ENCODE data around the gene IFNAR2. TPM values are rescaled to one million over a fixed set of nuclear protein-coding genes. Genes with fewer than 3 reads are reported as not detected.
"Not testable (repeated sequence)": the region's sequence is repeated elsewhere in the genome, so short reads cannot be mapped to it uniquely, and the experiment has no call there.

The IFNAR2 gene
- total and polyA plus RNA-seq, 4 donors, result 16.8 to 45.1 (median 28.1) TPM

- intact Hi-C loops (cut with DNase I), result no loop called here
- Histone ChIP-seq H3K36me3 (ENCODE audit: control insufficient read depth in 1 of 2, insufficient read depth in 2 of 2, low read length in 1 of 2) (peaks cover 0 to 9% of the 10 kb centered on the region in 2 donors), H3K27ac (ENCODE audit: low read depth in 1 of 2, low read length in 2 of 2) (no peak overlapping the region), H3K4me3 (ENCODE audit: low read length in 2 of 2) (no peak overlapping the region), H3K27me3 (ENCODE audit: control insufficient read depth in 1 of 2, insufficient read depth in 2 of 2, low read length in 1 of 2) (no peaks in the 10 kb centered on the region), H3K4me1 (ENCODE audit: control insufficient read depth in 1 of 2, insufficient read depth in 2 of 2, low read length in 2 of 2) (no peaks in the 10 kb centered on the region), H3K9me3 (ENCODE audit: control insufficient read depth, low read length) (peaks cover under 1% of the 10 kb centered on the region)
- 84% methylated on average over 6 of the region's 6 CpGs for WGBS, 2 donors
- DNase-seq, result no peak
- no peak for ATAC-seq (ENCODE audit: low FRiP score)
These were observed 14.5 kb downstream of the IFNAR2 start for GRCh38 chr21:33244082-33244778.

GRCh38 chr21:33244779-33245105 lies 15.0 kb downstream of the IFNAR2 start:
- Histone ChIP-seq H3K27me3 (ENCODE audit: control insufficient read depth in 1 of 2, insufficient read depth in 2 of 2, low read length in 1 of 2) (no peaks in the 10 kb centered on the region), H3K9me3 (ENCODE audit: control insufficient read depth, low read length) (no peaks in the 10 kb centered on the region), H3K27ac (ENCODE audit: low read depth in 1 of 2, low read length in 2 of 2) (no peak overlapping the region), H3K4me3 (ENCODE audit: low read length in 2 of 2) (no peak overlapping the region), H3K36me3 (ENCODE audit: control insufficient read depth in 1 of 2, insufficient read depth in 2 of 2, low read length in 1 of 2) (peaks cover 0 to 11% of the 10 kb centered on the region in 2 donors), H3K4me1 (ENCODE audit: control insufficient read depth in 1 of 2, insufficient read depth in 2 of 2, low read length in 2 of 2) (no peaks in the 10 kb centered on the region)
- ATAC-seq (ENCODE audit: low FRiP score) (no peak), DNase-seq (no peak)
- intact Hi-C loops (cut with DNase I), result no loop called here
- WGBS, 2 donors, result 93 to 94% methylated on average over 2 of the region's 2 CpGs

DNA sequence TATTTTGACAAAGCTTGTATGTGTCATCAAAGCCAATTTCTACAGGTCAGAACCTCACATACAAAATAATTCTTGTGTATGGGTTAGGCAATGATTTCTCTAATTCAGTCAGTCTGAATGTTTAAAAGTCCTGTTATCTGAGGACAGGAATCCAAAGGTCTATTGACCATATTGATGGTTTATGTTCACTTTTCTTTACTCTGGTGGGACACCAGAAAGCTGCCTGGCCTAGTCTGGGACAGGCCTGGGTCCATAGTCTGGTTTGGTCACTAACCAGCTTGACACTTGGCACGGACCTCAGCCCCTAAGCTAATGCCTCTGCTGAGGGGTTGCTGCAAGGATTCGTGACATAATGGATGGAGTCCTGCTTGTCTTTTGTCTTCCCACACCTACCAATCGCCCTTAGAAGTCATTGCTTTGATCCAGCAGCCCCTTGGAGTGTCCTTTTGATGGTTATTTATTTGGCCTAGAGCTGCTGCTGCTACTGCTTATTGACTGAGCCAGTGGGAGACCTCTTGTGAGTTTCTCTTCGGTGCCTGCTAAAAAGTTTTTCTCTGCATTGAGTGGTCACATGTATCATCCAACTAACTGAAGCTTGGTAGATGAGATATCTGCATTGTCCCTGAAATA lies 15.7 kb downstream of the IFNAR2 start:
- intact Hi-C loops (cut with DNase I), result no loop called here
- WGBS, 2 donors, result 82 to 86% methylated on average over 4 of the region's 4 CpGs

GRCh38 chr21:33246506-33246905 lies 16.8 kb downstream of the IFNAR2 start:
- Histone ChIP-seq H3K9me3 (ENCODE audit: control insufficient read depth, low read length) (no peaks in the 10 kb centered on the region), H3K36me3 (ENCODE audit: control insufficient read depth in 1 of 2, insufficient read depth in 2 of 2, low read length in 1 of 2) (peaks cover 0 to 12% of the 10 kb centered on the region in 2 donors), H3K4me1 (ENCODE audit: control insufficient read depth in 1 of 2, insufficient read depth in 2 of 2, low read length in 2 of 2) (no peaks in the 10 kb centered on the region), H3K4me3 (ENCODE audit: low read length in 2 of 2) (no peak overlapping the region), H3K27me3 (ENCODE audit: control insufficient read depth in 1 of 2, insufficient read depth in 2 of 2, low read length in 1 of 2) (no peaks in the 10 kb centered on the region), H3K27ac (ENCODE audit: low read depth in 1 of 2, low read length in 2 of 2) (no peak overlapping the region)
- ATAC-seq (ENCODE audit: low FRiP score), result no peak
- 71 to 75% methylated on average over 5 of the region's 5 CpGs for WGBS, 2 donors
- DNase-seq, result no peak
- intact Hi-C loops (cut with DNase I), result no loop called here

More for the DNA sequence above, 15.7 kb downstream of the IFNAR2 start:
- H3K27me3 ChIP-seq (ENCODE audit: control insufficient read depth in 1 of 2, insufficient read depth in 2 of 2, low read length in 1 of 2), result no peaks in the 10 kb centered on the region
- ATAC-seq (ENCODE audit: low FRiP score) (no peak), DNase-seq (no peak)
- H3K9me3 ChIP-seq (ENCODE audit: control insufficient read depth, low read length), result no peaks in the 10 kb centered on the region
- no peaks in the 10 kb centered on the region for H3K4me1 ChIP-seq (ENCODE audit: control insufficient read depth in 1 of 2, insufficient read depth in 2 of 2, low read length in 2 of 2)
- H3K36me3 ChIP-seq (ENCODE audit: control insufficient read depth in 1 of 2, insufficient read depth in 2 of 2, low read length in 1 of 2), result peaks cover 0 to 12% of the 10 kb centered on the region in 2 donors
- no peak overlapping the region for H3K27ac ChIP-seq (ENCODE audit: low read depth in 1 of 2, low read length in 2 of 2)
- no peak overlapping the region for H3K4me3 ChIP-seq (ENCODE audit: low read length in 2 of 2)

- DNase-seq (no peak), ATAC-seq (ENCODE audit: low FRiP score) (no peak)
- Histone ChIP-seq H3K4me1 (ENCODE audit: control insufficient read depth in 1 of 2, insufficient read depth in 2 of 2, low read length in 2 of 2) (no peaks in the 10 kb centered on the region), H3K27me3 (ENCODE audit: control insufficient read depth in 1 of 2, insufficient read depth in 2 of 2, low read length in 1 of 2) (no peaks in the 10 kb centered on the region), H3K36me3 (ENCODE audit: control insufficient read depth in 1 of 2, insufficient read depth in 2 of 2, low read length in 1 of 2) (peaks cover 0 to 12% of the 10 kb centered on the region in 2 donors), H3K27ac (ENCODE audit: low read depth in 1 of 2, low read length in 2 of 2) (no peak overlapping the region), H3K4me3 (ENCODE audit: low read length in 2 of 2) (no peak overlapping the region), H3K9me3 (ENCODE audit: control insufficient read depth, low read length) (no peaks in the 10 kb centered on the region)
- intact Hi-C loops (cut with DNase I), result no loop called here
- WGBS, 2 donors, result 96 to 97% methylated on average over 7 of the region's 7 CpGs
These were observed 17.2 kb downstream of the IFNAR2 start for GRCh38 chr21:33246963-33247362.

- WGBS, 2 donors, result 71 to 80% methylated on average over 6 of the region's 6 CpGs
- H3K4me3 ChIP-seq (ENCODE audit: low read length in 2 of 2), result no peak overlapping the region
- no peaks in the 10 kb centered on the region for H3K9me3 ChIP-seq (ENCODE audit: control insufficient read depth, low read length)
- no peak for ATAC-seq (ENCODE audit: low FRiP score)
- H3K27me3 ChIP-seq (ENCODE audit: control insufficient read depth in 1 of 2, insufficient read depth in 2 of 2, low read length in 1 of 2), result no peaks in the 10 kb centered on the region
- H3K27ac ChIP-seq (ENCODE audit: low read depth in 1 of 2, low read length in 2 of 2), result no peak overlapping the region
- peaks cover 0 to 12% of the 10 kb centered on the region in 2 donors for H3K36me3 ChIP-seq (ENCODE audit: control insufficient read depth in 1 of 2, insufficient read depth in 2 of 2, low read length in 1 of 2)
- no peaks in the 10 kb centered on the region for H3K4me1 ChIP-seq (ENCODE audit: control insufficient read depth in 1 of 2, insufficient read depth in 2 of 2, low read length in 2 of 2)
- DNase-seq, result no peak
- intact Hi-C loops (cut with DNase I), result no loop called here
These were observed 17.9 kb downstream of the IFNAR2 start for GRCh38 chr21:33247599-33247998.

GRCh38 chr21:33249331-33250002 lies 19.7 kb downstream of the IFNAR2 start:
- ATAC-seq (ENCODE audit: low FRiP score) (no peak), DNase-seq (no peak)
- Histone ChIP-seq H3K27ac (ENCODE audit: low read depth in 1 of 2, low read length in 2 of 2) (no peak overlapping the region), H3K4me1 (ENCODE audit: control insufficient read depth in 1 of 2, insufficient read depth in 2 of 2, low read length in 2 of 2) (no peaks in the 10 kb centered on the region), H3K4me3 (ENCODE audit: low read length in 2 of 2) (no peak overlapping the region), H3K27me3 (ENCODE audit: control insufficient read depth in 1 of 2, insufficient read depth in 2 of 2, low read length in 1 of 2) (no peaks in the 10 kb centered on the region), H3K36me3 (ENCODE audit: control insufficient read depth in 1 of 2, insufficient read depth in 2 of 2, low read length in 1 of 2) (peaks cover 3 to 14% of the 10 kb centered on the region in 2 donors), H3K9me3 (ENCODE audit: control insufficient read depth, low read length) (no peaks in the 10 kb centered on the region)
- intact Hi-C loops (cut with DNase I), result no loop called here
- 87 to 90% methylated on average over 7 of the region's 7 CpGs for WGBS, 2 donors

DNA sequence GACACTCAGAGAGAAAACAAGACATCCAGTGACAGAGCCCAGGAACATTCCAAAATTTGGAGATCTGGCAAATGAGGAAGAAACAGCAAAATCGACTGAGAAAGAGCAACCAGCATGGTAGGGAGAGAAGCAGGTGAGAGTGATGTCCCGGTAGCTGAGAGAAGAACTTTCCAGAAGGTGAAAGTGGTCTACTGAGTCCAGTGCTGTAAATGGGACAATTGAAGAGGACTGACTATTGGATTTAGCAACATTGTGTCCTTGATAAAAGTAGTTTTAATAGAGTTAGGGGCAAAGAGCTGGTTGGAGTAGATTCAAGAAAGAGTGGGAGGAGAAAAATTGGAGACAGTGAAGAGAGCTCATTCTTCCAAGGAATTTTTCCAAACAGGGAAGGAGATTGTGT lies 21.4 kb downstream of the IFNAR2 start:
- WGBS, 2 donors, result 93 to 98% methylated on average over 2 of the region's 2 CpGs
- Histone ChIP-seq H3K4me1 (ENCODE audit: control insufficient read depth in 1 of 2, insufficient read depth in 2 of 2, low read length in 2 of 2) (no peaks in the 10 kb centered on the region), H3K9me3 (ENCODE audit: control insufficient read depth, low read length) (no peaks in the 10 kb centered on the region), H3K27ac (ENCODE audit: low read depth in 1 of 2, low read length in 2 of 2) (no peak overlapping the region), H3K36me3 (ENCODE audit: control insufficient read depth in 1 of 2, insufficient read depth in 2 of 2, low read length in 1 of 2) (peaks cover 6 to 11% of the 10 kb centered on the region in 2 donors), H3K4me3 (ENCODE audit: low read length in 2 of 2) (no peak overlapping the region), H3K27me3 (ENCODE audit: control insufficient read depth in 1 of 2, insufficient read depth in 2 of 2, low read length in 1 of 2) (no peaks in the 10 kb centered on the region)
- no peak for ATAC-seq (ENCODE audit: low FRiP score)
- no peak for DNase-seq
- intact Hi-C loops (cut with DNase I), result no loop called here

- intact Hi-C loops (cut with DNase I); H3K4me3 ChIP-seq (ENCODE audit: low read length in 2 of 2); H3K27me3 ChIP-seq (ENCODE audit: control insufficient read depth in 1 of 2, insufficient read depth in 2 of 2, low read length in 1 of 2); DNase-seq; H3K4me1 ChIP-seq (ENCODE audit: control insufficient read depth in 1 of 2, insufficient read depth in 2 of 2, low read length in 2 of 2); H3K9me3 ChIP-seq (ENCODE audit: control insufficient read depth, low read length); H3K27ac ChIP-seq (ENCODE audit: low read depth in 1 of 2, low read length in 2 of 2); ATAC-seq (ENCODE audit: low FRiP score): not testable (repeated sequence)
- peaks cover 6 to 11% of the 10 kb centered on the region in 2 donors for H3K36me3 ChIP-seq (ENCODE audit: control insufficient read depth in 1 of 2, insufficient read depth in 2 of 2, low read length in 1 of 2)
- 91 to 94% methylated on average over 6 of the region's 6 CpGs for WGBS, 2 donors
These were observed 23.6 kb downstream of the IFNAR2 start for GRCh38 chr21:33253382-33253781.
